SK-N-SH (cell line): ENCODE measurements around the gene ROBO4. TPM values are rescaled to one million over a fixed set of nuclear protein-coding genes. Genes with fewer than 3 reads are reported as not detected.

Experiments
- CTCF ChIA-PET: fragments of 300-600, 350-600 bp; formaldehyde crosslinking; extraction: SDS; loops from one replicate; lab custom pipeline; 2021; lab: Yijun Ruan, JAX
- POLR2A ChIA-PET: fragments of 350-600 bp; sonication (Branson Sonifier 250); formaldehyde crosslinking; extraction: SDS; loops from one replicate; lab custom pipeline; 2020; ENCODE audit warnings: antibody characterized with exemption, inconsistent platforms; lab: Yijun Ruan, JAX
- DNase-seq: peaks from one replicate; pipeline ENCODE4 v3.0.0; 2012
- H2AFZ ChIP-seq: fragments of 200-600 bp; sonication (generic); 2 replicates; pipeline ENCODE4 v1.8.1; 2016; ENCODE audit warnings: antibody characterized with exemption, mild to moderate bottlenecking, low read depth
- H3F3A ChIP-seq: fragments of 200-600 bp; sonication (generic); replicated peaks from 2 replicates; pipeline ENCODE3; 2016; ENCODE audit warnings: antibody characterized with exemption, mild to moderate bottlenecking; ENCODE audit not compliant: insufficient read depth
- H3K27ac ChIP-seq, 2 experiments: fragments of 200-500 bp in 1 of 2; fragments of 200-600 bp in 1 of 2; sonication (Bioruptor generic) in 1 of 2; sonication (generic), shearing (Covaris generic) in 1 of 2; 2 replicates each; pipeline versions ENCODE4 v1.5.1 to v1.6.1; 2014 to 2016; ENCODE audit warnings: low read depth in 2 of 2, inconsistent platforms in 1 of 2, low read length in 1 of 2, mild to moderate bottlenecking in 1 of 2, mixed read lengths in 1 of 2
- H3K27me3 ChIP-seq: fragments of 200-600 bp; sonication (generic), shearing (Covaris generic); 2 replicates; pipeline ENCODE4 v1.6.1; 2016; ENCODE audit warnings: mixed run types; ENCODE audit not compliant: insufficient read depth
- H3K36me3 ChIP-seq, 2 experiments: fragments of 200-500 bp in 1 of 2; fragments of 200-600 bp in 1 of 2; sonication (Bioruptor generic) in 1 of 2; sonication (generic) in 1 of 2; replicated peaks in 1 of 2; 2 replicates each; pipeline versions ENCODE3 to v1.5.1; 2014 to 2016; ENCODE audit warnings: low read length in 1 of 2, mild to moderate bottlenecking in 1 of 2; ENCODE audit not compliant: insufficient read depth in 2 of 2, control insufficient read depth in 1 of 2
- H3K4me1 ChIP-seq, 2 experiments: fragments of 200-500 bp in 1 of 2; fragments of 200-600 bp in 1 of 2; sonication (Bioruptor generic) in 1 of 2; sonication (generic), shearing (Covaris generic) in 1 of 2; 2 replicates each; pipeline versions ENCODE4 v1.5.1 to v1.6.1; 2014 to 2016; ENCODE audit warnings: low read depth in 1 of 2, low read length in 1 of 2, mixed run types in 1 of 2; ENCODE audit not compliant: insufficient read depth in 2 of 2, control insufficient read depth in 1 of 2
- H3K4me2 ChIP-seq: fragments of 200-600 bp; sonication (generic), shearing (Covaris generic); 2 replicates; pipeline ENCODE4 v1.6.1; 2017; ENCODE audit warnings: mixed run types
- H3K4me3 ChIP-seq, 2 experiments: fragments of 200-500 bp in 1 of 2; fragments of 200-600 bp in 1 of 2; sonication (Bioruptor generic) in 1 of 2; sonication (generic), shearing (Covaris generic) in 1 of 2; 2 replicates each; pipeline versions ENCODE4 v1.5.1 to v1.8.1; 2014 to 2016; ENCODE audit warnings: low read depth in 2 of 2, inconsistent platforms in 1 of 2, low read length in 1 of 2, mild to moderate bottlenecking in 1 of 2, mixed read lengths in 1 of 2, moderate library complexity in 1 of 2
- H3K79me2 ChIP-seq: fragments of 200-600 bp; sonication (generic); 2 replicates; pipeline ENCODE4 v1.8.1; 2017; ENCODE audit warnings: mild to moderate bottlenecking; ENCODE audit not compliant: insufficient read depth
- H3K9ac ChIP-seq: fragments of 200-600 bp; sonication (generic); 2 replicates; pipeline ENCODE4 v1.6.1; 2017; ENCODE audit warnings: mixed run types
- H3K9me2 ChIP-seq: fragments of 200-600 bp; sonication (generic); 2 replicates; pipeline ENCODE4 v1.6.1; 2017; ENCODE audit warnings: mixed run types
- H3K9me3 ChIP-seq: fragments of 200-600 bp; sonication (generic); 2 replicates; pipeline ENCODE4 v1.6.1; 2017; ENCODE audit warnings: mixed run types, mild to moderate bottlenecking, moderate library complexity
- H4K20me1 ChIP-seq: fragments of 200-600 bp; sonication (generic); 2 replicates; pipeline ENCODE4 v1.6.1; 2017; ENCODE audit warnings: mild to moderate bottlenecking, mixed run types; ENCODE audit not compliant: insufficient read depth
- CHD2 ChIP-seq: fragments of 150-350 bp; IDR thresholded peaks from 2 replicates; pipeline ENCODE4 v1.6.1; 2018; ENCODE audit warnings: low read length; ENCODE audit not compliant: partially characterized antibody
- CTCF ChIP-seq: fragments of 200-600 bp; sonication (generic); IDR thresholded peaks from 2 replicates; pipeline ENCODE4 v1.6.1; 2017; ENCODE audit warnings: antibody characterized with exemption, mild to moderate bottlenecking, moderate library complexity
- ELF1 ChIP-seq: IDR thresholded peaks from 2 replicates; pipeline ENCODE4 v1.4.0; 2012
- EP300 ChIP-seq, 2 experiments: IDR thresholded peaks; 2 replicates each; pipeline versions ENCODE4 v1.4.0 to v1.6.1; 2012; ENCODE audit warnings: borderline replicate concordance in 1 of 2, low read depth in 1 of 2, low read length in 1 of 2
- FOXJ3 ChIP-seq: sonication (generic); formaldehyde crosslinking; IDR thresholded peaks from 2 replicates; pipeline ENCODE4 v1.5.1; 2020; ENCODE audit warnings: mild to moderate bottlenecking, missing genetic modification reagents
- GABPA ChIP-seq: IDR thresholded peaks from 2 replicates; pipeline ENCODE4 v1.4.0; 2012; ENCODE audit warnings: low read depth, mild to moderate bottlenecking
- GATA2 ChIP-seq: sonication (generic); formaldehyde crosslinking; IDR thresholded peaks from 2 replicates; pipeline ENCODE4 v1.5.0; 2020; ENCODE audit warnings: mild to moderate bottlenecking, missing genetic modification reagents
- JUND ChIP-seq: IDR thresholded peaks from 2 replicates; pipeline ENCODE4 v1.4.0; 2012
- PBX3 ChIP-seq: IDR thresholded peaks from 2 replicates; pipeline ENCODE4; 2012
- RAD21 ChIP-seq: IDR thresholded peaks from 2 replicates; pipeline ENCODE4 v1.6.1; 2012; ENCODE audit warnings: mild to moderate bottlenecking, low read length
- RFX5 ChIP-seq: IDR thresholded peaks from 2 replicates; pipeline ENCODE4 v1.6.1; 2012; ENCODE audit warnings: mild to moderate bottlenecking, improper control_type of control experiment, low read length
- TCF12 ChIP-seq: IDR thresholded peaks from 2 replicates; pipeline ENCODE4 v1.4.0; 2012
- YY1 ChIP-seq: IDR thresholded peaks from 2 replicates; pipeline ENCODE4 v1.4.0; 2012; ENCODE audit warnings: low read depth, mild to moderate bottlenecking
- ZBTB33 ChIP-seq: IDR thresholded peaks from 2 replicates; pipeline ENCODE4 v1.4.0; 2012; ENCODE audit warnings: low read depth, borderline replicate concordance
- WGBS: methylation state at CpG from one replicate; pipeline ENCODE4 v1.1.6; 2017; ENCODE audit warnings: low lambda C conversion rate; 5-methylcytosine and 5-hydroxymethylcytosine counted together
- polyA plus RNA-seq, 3 experiments: library from polyadenylated mRNA; depleted of rRNA; stranded (reverse); fragments of >200 nt; gene quantifications; 2 replicates each; pipeline ENCODE4 v1.2.3, GENCODE V29; 2012

The ROBO4 gene
- polyA plus RNA-seq, 1 of the 3 experiments (the other 2 are of a cell fraction): 0.95 TPM

- Histone ChIP-seq H3F3A (peaks cover 25% of the 10 kb centered on the region), H3K4me1 (peaks cover 0 to 28% of the 10 kb centered on the region in 2 experiments; a peak in 3 of 4 replicates), H3K9me3 (no peaks in the 10 kb centered on the region), H4K20me1 (no peaks in the 10 kb centered on the region), H3K79me2 (no peaks in the 10 kb centered on the region), H3K27ac (no peak overlapping the region), H3K36me3 (no peaks in the 10 kb centered on the region), H3K4me2 (no peak overlapping the region), H3K9ac (no peak overlapping the region), H3K9me2 (no peaks in the 10 kb centered on the region), H3K27me3 (no peaks in the 10 kb centered on the region), H2AFZ (no peak overlapping the region), H3K4me3 (no peak overlapping the region)
- no peak for TF ChIP-seq PBX3
- TF ChIP-seq JUND: no peak
- ChIA-PET POLR2A (interaction anchor here (1.0 kb wide), 1 partner anchor 18 kb away, joined by 3 read pairs; no protein-coding TSS in a partner anchor), CTCF (interaction anchor here (0.6 to 2.5 kb wide), 2 partner anchors 28 to 246 kb away, joined by 3 to 8 read pairs; partner anchors contain the start of gene ROBO3)
- peak; percentile 9 for DNase-seq
- WGBS: 80% methylated on average over 3 of the region's 4 CpGs
These were observed 2.8 kb downstream of the ROBO4 start for GRCh38 chr11:124894606-124895430.

- Histone ChIP-seq H3K4me2 (no peak overlapping the region), H3K9me3 (no peaks in the 10 kb centered on the region), H3K4me1 (peaks cover 0 to 19% of the 10 kb centered on the region in 2 experiments; a peak in 3 of 4 replicates), H3K27me3 (no peaks in the 10 kb centered on the region), H3K9me2 (no peaks in the 10 kb centered on the region), H3K79me2 (no peaks in the 10 kb centered on the region), H3K9ac (no peak overlapping the region), H3F3A (peaks cover 16% of the 10 kb centered on the region), H4K20me1 (no peaks in the 10 kb centered on the region), H2AFZ (no peak overlapping the region), H3K4me3 (no peak overlapping the region), H3K36me3 (no peaks in the 10 kb centered on the region), H3K27ac (no peak overlapping the region)
- DNase-seq: peak; percentile 8
- TF ChIP-seq YY1 (no peak), RFX5 (no peak), CHD2 (no peak), GABPA (no peak), GATA2 (CRISPR knock-in tag) (no peak), RAD21 (no peak), FOXJ3 (CRISPR knock-in tag) (no peak), ELF1 (no peak), CTCF (no peak), EP300 (IDR thresholded peaks at IDR 0.05; ENCODE audit: borderline replicate concordance in 1 of 2, low read depth in 1 of 2, low read length in 1 of 2) (no peak), TCF12 (no peak), ZBTB33 (no peak)
- ChIA-PET CTCF (interaction anchor here (0.6 to 2.5 kb wide), 4 partner anchors 18 to 57 kb away, joined by 3 to 8 read pairs (median 3); partner anchors contain the start of gene ROBO3), POLR2A (no interaction called here)
- 85% methylated on average over 11 of the region's 14 CpGs for WGBS
These were observed 3.8 kb downstream of the ROBO4 start for GRCh38 chr11:124893781-124894401.
